Calu3 (cell line): Measurements from ENCODE around the gene SUPT4H1. TPM values are rescaled to one million over a fixed set of nuclear protein-coding genes. Genes with fewer than 3 reads are reported as not detected.
"Not testable (repeated sequence)": the region's sequence is repeated elsewhere in the genome, so short reads cannot be mapped to it uniquely, and the experiment has no call there.

ENCODE experiments used
- BruUV-seq: library from RNA; stranded (reverse); fragments of 400-500 nt; replicated peaks from 2 replicates; lab custom pipeline; 2021; lab: Mats Ljungman, UMichigan
- CTCF ChIA-PET: fragments of 300-600 bp; sonication (Branson Sonifier 250); formaldehyde crosslinking; loops from one replicate; lab custom pipeline; 2022; ENCODE audit warnings: antibody characterized with exemption; lab: Charles Lee
- DNase-seq: peaks from one replicate; pipeline ENCODE4 v3.0.0; 2022
- H3K27ac Mint-ChIP-seq: one replicate; pipeline ENCODE4 v1.8.0; 2022; ENCODE audit warnings: mixed read lengths; ENCODE audit not compliant: unreplicated experiment
- H3K27me3 Mint-ChIP-seq: one replicate; pipeline ENCODE4 v1.8.0; 2022; ENCODE audit warnings: mixed read lengths; ENCODE audit not compliant: unreplicated experiment
- H3K36me3 Mint-ChIP-seq: one replicate; pipeline ENCODE4 v1.8.0; 2022; ENCODE audit warnings: mild to moderate bottlenecking, moderate library complexity, mixed read lengths; ENCODE audit not compliant: insufficient read depth, unreplicated experiment
- H3K4me1 Mint-ChIP-seq: one replicate; pipeline ENCODE4 v1.8.0; 2022; ENCODE audit warnings: mild to moderate bottlenecking, low read depth, mixed read lengths; ENCODE audit not compliant: unreplicated experiment
- H3K4me3 Mint-ChIP-seq: one replicate; pipeline ENCODE4 v1.8.0; 2022; ENCODE audit warnings: mild to moderate bottlenecking, low read depth, moderate library complexity, mixed read lengths; ENCODE audit not compliant: unreplicated experiment
- H3K9me3 Mint-ChIP-seq: one replicate; pipeline ENCODE4 v1.8.0; 2022; ENCODE audit warnings: low read depth, mixed read lengths; ENCODE audit not compliant: unreplicated experiment
- intact Hi-C: fragments of 100-400 bp; cut with micrococcal nuclease; formaldehyde crosslinking; loops from one replicate; pipeline ENCODE4 v1.10.0; 2022; ENCODE audit not compliant: unreplicated experiment
- total RNA-seq: library from RNA; stranded (reverse); gene quantifications from 2 replicates; pipeline ENCODE4 v1.2.3, GENCODE V29; 2022
- TF ChIP-seq, protein P1 (sequence below): fragments of 200-600 bp; IDR thresholded peaks from one replicate; pipeline ENCODE4 v1.8.0; 2022; ENCODE audit warnings: antibody characterized with exemption; ENCODE audit not compliant: unreplicated experiment

Gene SUPT4H1
- total RNA-seq, 1 experiment from 2014 or later = 40.3 TPM

DNA sequence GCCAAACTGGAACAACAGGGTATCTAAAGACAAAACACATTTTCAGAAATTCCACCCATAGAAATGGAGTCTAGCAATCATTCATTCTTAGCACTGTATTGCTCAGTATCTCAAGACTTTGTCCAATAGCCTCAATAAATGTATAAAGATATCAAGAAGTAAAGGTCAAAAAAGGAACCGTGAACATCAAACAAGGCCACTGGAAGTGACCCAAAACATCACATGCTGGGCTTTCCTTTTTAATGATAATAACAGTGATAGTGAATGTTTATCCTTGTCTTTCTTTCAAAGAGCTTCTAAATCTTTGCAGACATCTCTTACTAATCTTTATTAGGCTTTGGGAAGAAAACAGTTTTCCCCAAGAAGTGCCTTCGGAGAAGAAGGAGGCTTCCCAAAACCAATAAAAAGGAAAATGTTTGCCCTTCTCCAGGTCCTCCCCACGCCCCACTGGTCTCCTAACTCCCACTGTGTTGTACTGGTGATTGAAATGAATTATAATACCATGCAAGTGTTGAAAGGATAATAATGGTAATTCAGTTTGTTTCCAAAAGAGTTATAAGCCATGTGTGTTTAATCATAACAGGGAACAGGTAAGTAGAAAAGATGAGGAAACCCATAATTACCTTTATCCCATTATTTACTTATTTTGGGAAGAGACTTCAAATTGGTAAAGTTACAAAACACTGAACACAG lies 46.7 kb upstream of the SUPT4H1 start:
- intact Hi-C loops = no loop called here
- TF ChIP-seq, protein P1, sequence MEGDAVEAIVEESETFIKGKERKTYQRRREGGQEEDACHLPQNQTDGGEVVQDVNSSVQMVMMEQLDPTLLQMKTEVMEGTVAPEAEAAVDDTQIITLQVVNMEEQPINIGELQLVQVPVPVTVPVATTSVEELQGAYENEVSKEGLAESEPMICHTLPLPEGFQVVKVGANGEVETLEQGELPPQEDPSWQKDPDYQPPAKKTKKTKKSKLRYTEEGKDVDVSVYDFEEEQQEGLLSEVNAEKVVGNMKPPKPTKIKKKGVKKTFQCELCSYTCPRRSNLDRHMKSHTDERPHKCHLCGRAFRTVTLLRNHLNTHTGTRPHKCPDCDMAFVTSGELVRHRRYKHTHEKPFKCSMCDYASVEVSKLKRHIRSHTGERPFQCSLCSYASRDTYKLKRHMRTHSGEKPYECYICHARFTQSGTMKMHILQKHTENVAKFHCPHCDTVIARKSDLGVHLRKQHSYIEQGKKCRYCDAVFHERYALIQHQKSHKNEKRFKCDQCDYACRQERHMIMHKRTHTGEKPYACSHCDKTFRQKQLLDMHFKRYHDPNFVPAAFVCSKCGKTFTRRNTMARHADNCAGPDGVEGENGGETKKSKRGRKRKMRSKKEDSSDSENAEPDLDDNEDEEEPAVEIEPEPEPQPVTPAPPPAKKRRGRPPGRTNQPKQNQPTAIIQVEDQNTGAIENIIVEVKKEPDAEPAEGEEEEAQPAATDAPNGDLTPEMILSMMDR = no peak
- BruUV-seq = no TSS peak
- CTCF ChIA-PET = interaction anchor here (1.2 kb wide), 1 partner anchor 19 kb away, joined by 3 read pairs; the partner anchor contains the start of gene RNF43
- no peak overlapping the region for H3K4me3 Mint-ChIP-seq
- no peaks in the 10 kb centered on the region for H3K27me3 Mint-ChIP-seq
- no peak for DNase-seq
- H3K9me3 Mint-ChIP-seq = no peaks in the 10 kb centered on the region
- H3K36me3 Mint-ChIP-seq = no peaks in the 10 kb centered on the region
- H3K4me1 Mint-ChIP-seq = peaks cover 30% of the 10 kb centered on the region
- no peak overlapping the region for H3K27ac Mint-ChIP-seq

DNA sequence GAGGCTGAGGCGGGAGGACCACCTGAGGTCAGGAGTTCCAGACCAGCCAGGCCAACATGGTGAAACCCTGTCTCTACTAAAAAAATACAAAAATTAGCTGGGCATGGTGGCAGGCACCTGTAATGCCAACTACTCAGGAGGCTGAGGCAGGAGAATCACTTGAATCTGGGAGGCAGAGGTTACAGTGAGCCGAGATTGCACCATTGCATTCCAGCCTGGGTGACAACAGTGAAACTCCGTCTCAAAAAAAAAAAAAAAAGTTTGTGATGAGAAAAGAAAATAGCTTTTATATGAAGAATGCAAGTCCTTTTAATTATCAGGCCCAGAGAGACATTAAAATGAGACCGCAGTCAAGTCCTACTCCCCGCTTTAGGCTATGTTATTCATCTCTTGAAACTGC lies 45.4 kb upstream of the SUPT4H1 start:
- CTCF ChIA-PET = interaction anchor here (0.7 to 1.2 kb wide), 2 partner anchors 9 to 20 kb away, joined by 3 to 4 read pairs; partner anchors contain the start of gene RNF43
- H3K9me3 Mint-ChIP-seq, BruUV-seq, H3K27ac Mint-ChIP-seq, H3K36me3 Mint-ChIP-seq, DNase-seq, H3K27me3 Mint-ChIP-seq, intact Hi-C loops, H3K4me3 Mint-ChIP-seq: not testable (repeated sequence)
- H3K4me1 Mint-ChIP-seq = peaks cover 28% of the 10 kb centered on the region

DNA sequence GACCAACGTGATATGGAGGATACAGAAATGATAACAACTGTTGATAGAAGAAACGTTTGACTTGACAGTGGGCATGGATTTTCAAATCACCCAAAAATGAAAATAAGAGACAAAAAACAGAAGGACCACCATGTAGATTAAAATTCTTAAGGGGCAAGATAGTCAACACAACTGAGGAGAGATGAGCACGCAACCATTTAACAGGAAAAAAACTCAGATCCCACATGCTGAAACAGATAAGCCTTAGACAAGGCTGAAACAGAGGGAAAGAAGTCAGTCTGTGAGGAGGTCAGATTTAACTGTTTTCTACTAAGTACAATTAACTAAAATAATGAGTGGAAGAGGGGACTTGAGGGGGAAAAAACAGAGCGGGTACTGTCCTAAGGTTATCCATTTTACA lies 44.2 kb upstream of the SUPT4H1 start:
- CTCF ChIA-PET = no interaction called here
- Mint-ChIP-seq H3K27ac (no peak overlapping the region), H3K9me3 (no peaks in the 10 kb centered on the region), H3K4me1 (peaks cover 28% of the 10 kb centered on the region), H3K4me3 (no peak overlapping the region), H3K36me3 (no peaks in the 10 kb centered on the region), H3K27me3 (no peaks in the 10 kb centered on the region)
- TF ChIP-seq, protein P1 = no peak
- no peak for DNase-seq
- BruUV-seq = no TSS peak
- intact Hi-C loops = no loop called here

DNA sequence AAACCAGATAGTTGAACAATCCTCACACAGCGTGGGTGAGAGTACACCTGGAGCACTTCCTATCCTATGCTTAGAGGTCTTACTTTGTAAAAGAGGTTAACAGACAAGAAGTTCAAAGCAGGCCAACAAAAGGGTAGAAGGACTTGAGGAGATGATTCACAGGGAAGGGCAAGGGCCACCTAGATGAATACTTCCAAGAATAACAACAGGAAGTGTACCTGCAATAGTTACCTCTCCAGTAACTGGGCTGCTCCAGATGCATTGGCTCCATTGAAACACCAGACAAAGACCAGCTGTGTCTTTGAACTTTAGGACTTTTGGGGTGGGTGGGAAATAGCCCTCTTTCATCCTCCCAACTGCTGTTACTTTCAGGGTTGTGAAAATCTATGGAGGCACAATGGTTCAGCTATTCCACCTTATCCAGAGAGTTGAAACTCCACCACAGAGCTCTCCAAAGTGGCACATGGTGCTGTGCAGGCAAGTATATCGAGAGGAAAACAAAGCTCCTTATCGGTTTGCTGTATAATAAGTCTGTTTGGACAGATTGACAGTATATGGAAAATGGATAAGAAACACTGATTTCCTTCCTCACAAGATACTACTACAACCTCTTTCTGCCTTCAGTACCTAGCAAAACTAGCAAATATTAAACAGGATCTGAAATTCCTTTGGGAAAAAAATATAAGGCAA lies 42.7 kb upstream of the SUPT4H1 start:
- CTCF ChIA-PET = no interaction called here
- BruUV-seq = no TSS peak
- H3K9me3 Mint-ChIP-seq = no peaks in the 10 kb centered on the region
- H3K4me3 Mint-ChIP-seq = no peak overlapping the region
- H3K4me1 Mint-ChIP-seq = peaks cover 32% of the 10 kb centered on the region
- H3K27me3 Mint-ChIP-seq = no peaks in the 10 kb centered on the region
- no peaks in the 10 kb centered on the region for H3K36me3 Mint-ChIP-seq
- no peak for DNase-seq
- H3K27ac Mint-ChIP-seq = no peak overlapping the region
- intact Hi-C loops = loop anchor here (5.0 kb wide), 1 partner anchor 42 kb away; the partner anchor contains the start of gene SUPT4H1
- TF ChIP-seq, protein P1 = no peak
